Inflammatory macrophage (primary cell): Measurements from ENCODE around the gene PARD3.

Experiments
- DNase-seq, 2 donors: peaks; one replicate each; pipeline ENCODE4 v3.0.0-alpha.2; 2020 to 2022

PARD3 gene

DNA sequence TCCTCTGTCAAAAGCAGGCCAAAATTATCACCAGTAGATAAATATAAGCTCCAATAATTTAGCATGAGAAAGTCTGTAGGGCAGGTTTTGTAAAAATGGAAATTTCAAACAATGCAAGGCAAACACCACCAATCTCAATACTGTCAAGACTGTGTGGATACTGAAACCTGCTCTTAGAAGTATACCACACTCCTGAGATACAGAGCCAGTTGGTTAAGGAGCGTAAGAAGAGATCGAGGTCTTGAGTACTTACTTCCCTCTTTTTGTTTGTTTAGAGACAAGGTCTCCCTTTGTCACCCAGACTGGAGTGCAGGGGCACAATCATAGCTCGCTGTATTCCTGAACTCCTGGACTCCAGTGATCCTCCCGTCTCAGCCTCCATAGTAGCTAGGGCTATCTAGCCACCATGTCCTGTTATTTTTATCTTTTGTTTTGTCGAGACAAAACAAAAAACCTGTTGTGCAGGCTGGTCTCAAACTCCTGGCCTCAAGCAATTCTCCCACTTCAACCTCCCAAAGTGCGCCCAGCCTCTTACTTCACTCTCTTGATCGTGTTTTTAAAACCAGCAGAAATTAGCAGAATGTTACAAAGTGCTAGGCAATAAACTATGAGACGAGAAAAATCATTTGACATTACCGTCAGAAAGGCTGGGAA is 205.7 kb downstream of the PARD3 start:
- DNase-seq, result no peak

DNA sequence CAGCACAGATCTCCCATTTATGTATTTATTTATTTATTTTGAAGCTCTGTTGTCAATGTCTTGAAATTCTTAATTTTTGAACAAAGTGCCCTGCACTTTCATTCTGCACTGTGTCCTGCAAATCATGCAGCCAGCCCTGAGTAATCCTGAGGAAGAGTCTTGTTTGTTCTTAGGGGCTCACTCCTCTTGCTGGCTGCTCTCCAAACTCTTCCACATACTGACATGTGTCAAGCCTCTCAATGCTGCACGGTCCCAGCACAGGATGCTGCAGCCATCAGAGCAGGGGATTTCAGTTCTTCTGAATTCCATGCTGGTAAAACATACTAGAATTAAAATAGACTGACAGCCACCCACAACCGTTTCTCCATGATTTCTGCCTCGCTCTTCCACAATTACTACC is 207.2 kb downstream of the PARD3 start:
- no peak for DNase-seq

GRCh38 chr10:34606890-34607289 is 208.2 kb downstream of the PARD3 start:
- no peak for DNase-seq

DNA sequence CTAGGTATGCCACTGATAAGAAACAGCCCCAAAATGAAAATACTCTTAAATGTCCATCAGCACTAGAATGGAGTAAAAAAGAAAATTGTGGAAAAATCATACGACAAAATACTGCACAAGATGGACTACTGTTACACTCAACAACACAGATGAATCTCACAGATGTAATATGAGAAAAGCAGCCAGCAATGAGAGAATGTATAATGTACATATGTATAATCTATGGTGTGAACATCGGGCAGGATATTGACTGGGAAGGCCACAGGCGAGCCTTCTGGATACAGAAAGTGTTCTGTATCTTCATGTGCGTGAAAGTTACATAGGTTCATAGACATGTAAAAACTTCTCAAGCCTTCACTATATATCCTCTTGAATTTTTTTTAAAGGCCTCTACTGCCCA is 212.6 kb downstream of the PARD3 start:
- no peak for DNase-seq

GRCh38 chr10:34601691-34602090 is 213.4 kb downstream of the PARD3 start:
- DNase-seq, result no peak

- no peak for DNase-seq
Observed at GRCh38 chr10:34599026-34599795, 215.9 kb downstream of the PARD3 start.

DNA sequence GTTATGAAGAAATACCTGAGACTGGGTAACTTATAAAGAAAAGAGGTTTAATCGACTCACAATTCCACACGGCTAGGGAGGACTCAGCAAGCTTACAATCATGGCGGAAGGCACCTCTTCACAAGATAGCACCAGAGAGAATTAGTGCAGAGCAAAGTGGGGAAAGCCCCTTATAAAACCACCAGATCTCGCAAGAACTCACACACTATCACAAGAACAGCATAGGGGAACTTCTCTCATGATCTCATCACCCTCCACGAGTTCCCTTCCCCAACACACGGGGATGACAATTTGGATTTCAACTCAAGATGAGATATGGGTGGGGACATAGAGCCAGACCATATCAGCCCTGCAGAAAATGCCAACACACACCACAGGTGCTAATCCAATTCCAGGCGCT is 218.7 kb downstream of the PARD3 start:
- DNase-seq, result peak; percentile 47 to 62

GRCh38 chr10:34593930-34594329 is 221.2 kb downstream of the PARD3 start:
- no peak for DNase-seq

- DNase-seq, result no peak
Observed at GRCh38 chr10:34593374-34593890, 221.7 kb downstream of the PARD3 start.

- DNase-seq, result no peak
Observed at GRCh38 chr10:34590793-34591192, 224.3 kb downstream of the PARD3 start.

- DNase-seq, result no peak
Observed at GRCh38 chr10:34589275-34589674, 225.8 kb downstream of the PARD3 start.

DNA sequence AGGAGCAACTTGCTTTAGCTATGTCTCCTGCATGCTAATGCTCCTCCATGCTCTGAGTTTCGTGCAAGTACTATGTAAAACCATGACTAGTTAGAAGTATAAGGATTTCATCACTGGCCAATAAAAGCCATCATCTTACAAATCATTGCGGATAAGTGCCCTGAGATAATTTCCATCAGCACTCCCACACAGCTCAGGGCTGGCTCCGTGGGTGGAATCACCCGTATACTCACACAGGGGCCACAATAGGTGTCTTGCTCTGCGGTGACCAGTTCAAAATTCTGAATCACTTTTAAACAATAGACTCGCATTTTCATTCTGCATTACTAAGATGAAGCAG is 227.4 kb downstream of the PARD3 start:
- no peak for DNase-seq

DNA sequence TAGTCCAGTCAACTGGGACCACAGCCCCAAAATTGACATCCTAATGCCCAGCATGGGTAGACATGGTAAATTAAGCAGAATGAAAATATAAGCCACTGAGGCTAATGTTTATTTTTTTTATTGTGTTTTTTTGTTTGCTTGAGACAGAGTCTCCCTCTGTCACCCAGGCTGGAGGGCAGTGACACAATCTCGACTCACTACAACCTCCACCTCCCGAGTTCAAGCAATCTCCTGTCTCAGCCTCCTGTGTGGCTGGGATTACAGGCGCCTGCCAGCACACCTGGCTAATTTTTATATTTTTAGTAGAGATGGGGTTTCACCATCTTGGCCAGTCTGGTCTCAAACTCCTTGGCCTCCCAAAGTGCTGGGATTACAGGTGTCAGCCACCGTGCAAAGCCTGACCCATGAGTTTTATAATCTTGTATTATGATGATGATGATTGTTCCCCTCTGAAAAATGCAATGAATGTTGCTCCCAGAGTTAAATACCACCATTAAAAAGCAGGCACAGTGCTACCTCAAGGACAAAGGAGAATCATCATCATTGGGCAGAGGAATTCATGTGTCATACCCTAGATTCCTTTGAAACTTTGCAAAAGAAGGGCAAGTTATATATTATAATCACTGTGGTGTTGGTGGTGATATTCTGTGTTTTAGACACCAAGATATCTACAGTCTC is 228.0 kb downstream of the PARD3 start:
- DNase-seq, result no peak

- DNase-seq, result no peak
Observed at GRCh38 chr10:34585422-34586112, 229.5 kb downstream of the PARD3 start.

- DNase-seq, result peak; percentile 51 to 73
Observed at GRCh38 chr10:34584164-34584563, 230.9 kb downstream of the PARD3 start.

GRCh38 chr10:34581801-34582532 is 233.1 kb downstream of the PARD3 start:
- no peak for DNase-seq

DNA sequence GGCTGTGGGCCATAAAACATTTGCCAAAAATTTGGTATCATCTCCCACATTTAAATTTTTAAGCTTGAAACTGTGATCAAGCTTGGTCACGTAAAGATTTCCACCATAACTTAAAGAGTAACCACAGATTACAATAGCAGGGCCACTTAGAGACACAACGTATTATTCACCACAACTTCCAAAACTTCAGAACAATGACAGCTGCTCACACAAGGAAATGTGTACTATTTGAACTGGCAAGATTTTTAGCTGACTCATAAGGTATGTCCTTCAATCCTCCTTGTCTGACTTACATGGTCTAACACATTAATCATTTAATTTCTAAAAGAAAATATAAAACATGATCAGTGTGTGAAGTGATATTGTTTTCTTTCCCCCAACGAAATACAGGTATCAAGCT is 234.5 kb downstream of the PARD3 start:
- DNase-seq, result no peak

DNA sequence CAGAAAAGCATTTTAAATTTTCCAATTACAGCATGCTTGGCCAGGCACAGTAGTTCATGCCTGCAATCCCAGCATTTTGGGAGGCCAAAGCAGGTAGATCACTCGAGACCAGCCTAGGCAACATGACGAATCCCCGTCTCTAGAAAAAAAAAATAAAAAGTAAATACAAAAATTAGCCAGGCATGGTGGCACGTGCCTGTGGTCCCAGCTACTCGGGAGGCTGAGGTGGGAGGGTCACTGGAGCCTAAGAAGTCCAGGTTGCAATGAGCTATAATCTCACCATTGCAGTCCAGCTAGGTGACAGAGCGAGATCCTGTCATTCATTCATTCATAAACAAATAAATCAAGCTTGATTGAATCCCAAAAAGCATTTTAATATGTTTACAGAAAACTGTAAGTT is 234.9 kb downstream of the PARD3 start:
- DNase-seq, result no peak

DNA sequence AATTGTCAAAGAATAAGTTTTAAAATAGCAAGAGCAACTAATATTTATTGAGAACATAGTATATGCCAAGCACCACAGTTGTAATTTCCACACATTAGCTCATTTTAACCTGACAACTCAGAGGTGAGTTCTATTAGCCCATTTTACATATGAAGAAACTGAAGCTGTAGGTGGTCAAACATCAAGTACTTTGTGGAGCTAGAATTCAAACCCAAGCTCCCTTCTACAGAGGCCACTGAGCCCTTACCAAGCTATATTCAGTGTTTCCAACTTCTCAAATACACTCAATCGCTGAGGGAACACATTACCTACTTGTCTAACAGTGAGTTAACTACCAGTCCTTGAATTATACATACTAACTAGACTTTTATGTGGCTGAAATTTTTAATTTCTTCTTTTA is 236.6 kb downstream of the PARD3 start:
- DNase-seq, result no peak

GRCh38 chr10:34576797-34577196 is 238.3 kb downstream of the PARD3 start:
- DNase-seq, result no peak

DNA sequence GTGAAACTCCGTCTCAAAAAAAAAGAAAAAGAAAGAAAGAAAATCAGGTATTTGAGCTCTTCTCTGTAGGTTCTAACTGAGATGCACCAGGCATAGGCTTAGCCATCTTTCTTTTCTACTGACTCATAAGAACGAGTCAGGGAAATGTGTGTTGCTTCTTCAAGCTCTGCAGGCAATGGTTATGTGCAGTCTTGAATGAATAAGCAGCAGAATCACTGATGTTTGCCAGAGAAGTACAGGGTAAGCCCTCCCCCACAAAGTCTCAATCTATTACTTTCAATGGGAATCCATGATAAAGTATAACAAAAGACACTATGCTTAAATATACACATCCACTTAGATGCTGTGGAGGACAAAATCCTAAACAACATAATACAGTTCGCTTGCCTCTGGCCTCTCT is 239.2 kb downstream of the PARD3 start:
- no peak for DNase-seq

GRCh38 chr10:34574353-34574934 is 240.7 kb downstream of the PARD3 start:
- no peak for DNase-seq
